Cardiac muscle cell (in vitro differentiated cells and primary cell): ENCODE results near the gene YBEY. TPM values are rescaled to one million over a fixed set of nuclear protein-coding genes. Genes with fewer than 3 reads are reported as not detected.

Source experiments
- DNase-seq, 2 donors: peaks; one replicate each; pipeline versions ENCODE4 v3.0.0 to v3.0.0-alpha.2; 2010 to 2017; ENCODE audit warnings: low read depth in 1 of 2, low spot score in 1 of 2
- H3K27ac ChIP-seq: fragments of 200-600 bp; sonication (generic); 2 replicates; pipeline ENCODE4 v1.5.1; 2016
- H3K27me3 ChIP-seq: fragments of 200-600 bp; sonication (generic); 2 replicates; pipeline ENCODE4 v1.6.0; 2016; ENCODE audit warnings: control low read depth
- H3K36me3 ChIP-seq: fragments of 200-600 bp; sonication (generic); 2 replicates; pipeline ENCODE4 v1.5.1; 2016; ENCODE audit warnings: control low read depth
- H3K4me1 ChIP-seq: fragments of 200-600 bp; sonication (generic); 2 replicates; pipeline ENCODE4 v1.8.1; 2017; ENCODE audit warnings: low read depth, mild to moderate bottlenecking, mixed run types
- H3K4me3 ChIP-seq: fragments of 200-600 bp; sonication (generic); 2 replicates; pipeline ENCODE4 v1.5.1; 2016; ENCODE audit warnings: mild to moderate bottlenecking
- H3K9me3 ChIP-seq: fragments of 200-600 bp; sonication (generic); 2 replicates; pipeline ENCODE4 v1.5.1; 2017; ENCODE audit warnings: low read depth, mild to moderate bottlenecking, control low read depth
- polyA plus RNA-seq: library from polyadenylated mRNA; unstranded; fragments of >200 nt; fragmentation: Nextera tagmentation; extraction: Ambion mirVana; gene quantifications from 2 replicates; pipeline ENCODE4 v1.2.1, GENCODE V29; 2016
- total RNA-seq: library from RNA; depleted of rRNA; stranded (reverse); fragments of >200 nt; gene quantifications from 2 replicates; pipeline ENCODE4 v1.2.3, GENCODE V29; 2016
- TF ChIP-seq, protein P1 (sequence below): IDR thresholded peaks from 2 replicates; pipeline ENCODE4 v1.5.1; 2012; ENCODE audit warnings: low read depth, mild to moderate bottlenecking, low read length

YBEY gene
- total and polyA plus RNA-seq, 2 experiments from 2014 or later = 17.9 to 25.5 TPM

DNA sequence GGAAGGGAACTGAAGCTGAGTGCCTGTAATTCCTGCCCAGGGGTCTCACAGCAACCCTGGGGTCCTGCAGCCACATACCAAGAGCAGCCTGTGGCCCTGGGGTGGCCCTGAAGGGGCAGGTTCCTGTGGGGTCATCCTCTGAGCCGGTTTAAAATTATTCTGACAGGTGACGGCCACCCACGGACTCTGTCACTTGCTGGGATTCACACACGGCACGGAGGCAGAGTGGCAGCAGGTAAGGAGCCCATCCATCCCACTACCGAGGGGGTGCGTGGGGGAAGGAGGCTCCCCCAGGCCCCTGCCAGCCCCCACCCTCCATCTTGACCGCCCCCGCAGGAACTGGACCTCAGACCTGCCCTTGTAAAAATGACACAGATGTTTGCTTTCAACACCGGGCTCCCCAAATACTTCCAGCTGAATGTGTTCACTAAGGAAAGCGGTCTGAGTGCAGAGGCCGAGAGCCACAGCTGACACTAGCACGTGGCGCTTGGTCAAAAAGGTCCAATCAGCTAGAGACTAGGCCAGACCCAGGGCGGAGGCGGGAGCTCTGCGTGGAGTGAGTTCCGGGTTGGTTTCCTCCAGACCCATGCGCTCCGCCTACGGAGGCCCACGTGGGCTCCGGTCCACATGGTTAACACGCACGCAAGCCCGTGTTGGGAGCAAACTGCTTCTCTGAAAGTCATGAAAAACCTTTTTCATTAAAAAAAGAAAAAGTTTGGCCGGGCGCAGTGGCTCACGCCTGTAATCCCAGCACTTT, 10.0 kb downstream of the YBEY start:
- DNase-seq = peak in 1 of 2 donors; percentile 96
- Histone ChIP-seq H3K4me3 (no peak overlapping the region), H3K9me3 (no peaks in the 10 kb centered on the region), H3K27ac (no peak overlapping the region), H3K4me1 (no peaks in the 10 kb centered on the region), H3K27me3 (peaks cover 9% of the 10 kb centered on the region), H3K36me3 (no peaks in the 10 kb centered on the region)
- TF ChIP-seq, protein P1, sequence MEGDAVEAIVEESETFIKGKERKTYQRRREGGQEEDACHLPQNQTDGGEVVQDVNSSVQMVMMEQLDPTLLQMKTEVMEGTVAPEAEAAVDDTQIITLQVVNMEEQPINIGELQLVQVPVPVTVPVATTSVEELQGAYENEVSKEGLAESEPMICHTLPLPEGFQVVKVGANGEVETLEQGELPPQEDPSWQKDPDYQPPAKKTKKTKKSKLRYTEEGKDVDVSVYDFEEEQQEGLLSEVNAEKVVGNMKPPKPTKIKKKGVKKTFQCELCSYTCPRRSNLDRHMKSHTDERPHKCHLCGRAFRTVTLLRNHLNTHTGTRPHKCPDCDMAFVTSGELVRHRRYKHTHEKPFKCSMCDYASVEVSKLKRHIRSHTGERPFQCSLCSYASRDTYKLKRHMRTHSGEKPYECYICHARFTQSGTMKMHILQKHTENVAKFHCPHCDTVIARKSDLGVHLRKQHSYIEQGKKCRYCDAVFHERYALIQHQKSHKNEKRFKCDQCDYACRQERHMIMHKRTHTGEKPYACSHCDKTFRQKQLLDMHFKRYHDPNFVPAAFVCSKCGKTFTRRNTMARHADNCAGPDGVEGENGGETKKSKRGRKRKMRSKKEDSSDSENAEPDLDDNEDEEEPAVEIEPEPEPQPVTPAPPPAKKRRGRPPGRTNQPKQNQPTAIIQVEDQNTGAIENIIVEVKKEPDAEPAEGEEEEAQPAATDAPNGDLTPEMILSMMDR = no peak

DNA sequence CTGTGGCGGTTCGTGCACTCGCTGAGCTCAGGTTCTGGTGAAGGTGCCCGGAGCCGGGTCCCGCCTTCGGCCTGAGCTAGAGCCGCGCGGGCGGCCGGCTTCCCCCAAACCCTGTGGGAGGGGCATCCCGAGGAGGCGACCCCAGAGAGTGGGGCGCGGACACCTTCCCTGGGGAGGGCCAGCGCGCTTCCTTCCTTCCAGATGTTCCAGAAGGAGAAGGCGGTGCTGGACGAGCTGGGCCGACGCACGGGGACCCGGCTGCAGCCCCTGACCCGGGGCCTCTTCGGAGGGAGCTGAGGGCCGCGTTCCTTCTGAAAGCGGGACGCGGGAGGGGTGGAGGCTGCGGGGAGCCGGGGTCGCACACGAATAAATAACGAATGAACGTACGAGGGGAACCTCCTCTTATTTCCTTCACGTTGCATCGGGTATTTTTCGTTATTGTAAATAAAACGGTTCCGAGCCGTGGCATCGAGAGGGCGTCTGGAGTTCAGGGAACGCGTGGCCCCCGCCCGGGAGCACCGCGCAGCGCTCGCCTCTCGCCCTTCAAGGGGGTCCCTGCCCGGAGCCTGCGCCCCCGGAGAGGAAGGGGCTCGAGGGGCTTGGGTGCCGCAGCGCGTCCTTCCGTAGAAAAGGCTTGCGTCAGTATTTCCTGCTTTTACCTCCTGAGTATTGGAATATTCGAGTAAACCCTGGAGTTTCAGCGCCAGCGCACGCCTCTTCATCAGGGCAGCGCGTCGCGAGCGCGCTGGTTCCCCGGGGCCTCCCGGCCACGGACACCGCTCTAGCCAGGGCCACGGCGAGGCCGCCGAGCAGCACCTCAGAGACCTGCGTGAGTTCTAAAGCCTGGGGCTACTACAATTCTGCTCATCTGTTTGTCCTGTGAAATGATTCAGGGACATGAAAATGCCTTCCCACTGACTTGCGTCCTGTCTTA, 11.5 kb downstream of the YBEY start:
- no peak overlapping the region for H3K27ac ChIP-seq
- H3K27me3 ChIP-seq = peaks cover 9% of the 10 kb centered on the region
- TF ChIP-seq, protein P1 = no peak
- DNase-seq = peak in 1 of 2 donors; percentile 61
- H3K4me3 ChIP-seq = no peak overlapping the region
- peaks cover 5% of the 10 kb centered on the region for H3K36me3 ChIP-seq
- no peaks in the 10 kb centered on the region for H3K9me3 ChIP-seq
- H3K4me1 ChIP-seq = no peaks in the 10 kb centered on the region

DNA sequence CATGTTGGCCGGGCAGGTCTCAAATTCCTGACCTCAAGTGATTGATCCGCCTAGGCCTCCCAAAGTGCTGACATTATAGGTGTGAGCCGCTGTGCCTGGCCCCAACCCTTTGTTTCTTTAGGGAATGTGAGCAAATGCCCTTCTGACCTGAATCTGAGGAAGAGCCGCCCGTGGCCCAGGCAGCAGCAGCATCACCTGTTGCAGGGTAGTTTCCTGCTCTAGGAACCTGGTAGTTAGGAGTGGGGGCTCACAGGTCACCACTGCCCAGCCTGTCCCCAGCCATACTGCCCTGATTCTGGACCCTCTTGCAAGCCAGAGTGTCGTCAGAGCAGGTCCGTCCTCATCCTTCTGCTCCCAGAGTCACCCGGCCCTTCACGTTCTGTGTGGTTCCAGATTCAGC, 13.0 kb downstream of the YBEY start:
- Histone ChIP-seq H3K27ac (no peak overlapping the region), H3K4me1 (no peaks in the 10 kb centered on the region), H3K27me3 (peaks cover 9% of the 10 kb centered on the region), H3K4me3 (no peak overlapping the region), H3K36me3 (peaks cover 5% of the 10 kb centered on the region), H3K9me3 (no peaks in the 10 kb centered on the region)
- no peak for DNase-seq
- TF ChIP-seq, protein P1 = no peak

DNA sequence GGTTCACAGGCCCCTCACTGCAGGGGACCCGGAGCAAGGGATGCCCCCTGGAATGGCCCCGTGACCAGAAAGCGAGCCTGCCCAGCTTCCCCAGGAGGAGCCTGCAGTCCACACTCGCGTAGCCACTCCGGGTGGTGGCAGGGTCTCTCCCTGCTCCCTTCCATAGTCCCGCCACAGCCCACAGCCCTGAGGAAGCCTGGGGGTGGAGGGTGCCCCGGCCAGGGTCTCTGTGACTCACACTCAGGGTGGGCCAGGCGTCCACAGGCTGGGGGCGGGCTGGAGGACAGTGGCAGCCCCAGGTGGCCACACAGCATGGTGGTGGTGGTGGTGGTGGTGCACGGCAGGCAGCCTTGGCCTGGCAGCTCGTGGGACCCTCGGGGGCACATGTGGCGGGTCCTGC, 15.6 kb downstream of the YBEY start:
- H3K4me1 ChIP-seq = no peaks in the 10 kb centered on the region
- H3K27me3 ChIP-seq = peaks cover 9% of the 10 kb centered on the region
- TF ChIP-seq, protein P1 = no peak
- H3K36me3 ChIP-seq = peaks cover 11% of the 10 kb centered on the region
- H3K4me3 ChIP-seq = no peak overlapping the region
- no peak for DNase-seq
- no peak overlapping the region for H3K27ac ChIP-seq
- no peaks in the 10 kb centered on the region for H3K9me3 ChIP-seq

DNA sequence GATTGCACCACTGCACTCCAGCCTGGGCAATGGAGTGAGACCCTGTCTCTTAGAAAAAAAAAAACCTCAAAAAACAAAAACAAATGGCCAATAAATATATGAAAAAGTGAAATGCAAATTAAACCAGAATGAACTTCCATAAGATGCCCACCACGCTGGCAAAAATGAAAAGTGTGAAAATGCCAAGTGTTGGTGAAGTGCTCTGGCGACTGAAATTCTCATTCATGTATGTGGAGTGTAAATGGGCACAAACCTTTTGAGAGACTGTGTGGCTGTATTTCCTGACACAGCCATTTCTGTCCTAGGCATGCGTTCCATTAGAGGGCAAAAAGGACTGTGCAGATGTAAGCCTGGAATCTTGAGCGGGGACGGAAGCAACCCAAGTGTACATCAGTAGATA, 18.3 kb downstream of the YBEY start:
- TF ChIP-seq, protein P1 = no peak
- no peak overlapping the region for H3K27ac ChIP-seq
- H3K4me1 ChIP-seq = no peaks in the 10 kb centered on the region
- H3K9me3 ChIP-seq = no peaks in the 10 kb centered on the region
- no peaks in the 10 kb centered on the region for H3K27me3 ChIP-seq
- H3K36me3 ChIP-seq = peaks cover 14% of the 10 kb centered on the region
- no peak overlapping the region for H3K4me3 ChIP-seq
- no peak for DNase-seq
